ENCODE data around the gene AZI2.

- TF ChIP-seq ZNF639 (CRISPR knock-in tag; conservative IDR thresholded peaks at IDR 0.05 in 1 of 2, IDR thresholded peaks at IDR 0.05 in 1 of 2) (no peak), CTCF (IDR thresholded peaks at IDR 0.05 in 2 of 3, conservative IDR thresholded peaks at IDR 0.05 in 1 of 3; ENCODE audit: insufficient read depth in 2 of 3, low read depth in 1 of 3, low read length in 3 of 3) (no peak), USF2 (CRISPR knock-in tag; IDR thresholded peaks at IDR 0.05) (no peak), ZNF655 (CRISPR knock-in tag; IDR thresholded peaks at IDR 0.05) (no peak), MTA2 (IDR thresholded peaks at IDR 0.05; ENCODE audit: low read depth) (no peak), THRA (IDR thresholded peaks at IDR 0.05) (no peak), SRSF9 (IDR thresholded peaks at IDR 0.05; ENCODE audit: borderline replicate concordance, low read depth, low read length) (no peak)
Observed at GRCh38 chr3:28347374-28348264, 1.0 kb downstream of the AZI2 start.

All from K562 (cell line).